ENCODE data around the gene RAB40C. TPM values are rescaled to one million over a fixed set of nuclear protein-coding genes. Genes with fewer than 3 reads are reported as not detected.

RAB40C gene
- total and polyA plus RNA-seq, 9 of the 15 experiments (the other 6 are each of a cell fraction or from before 2014, with no cell fraction given) = 0.17 to 23.4 (median 8.7) TPM

DNA sequence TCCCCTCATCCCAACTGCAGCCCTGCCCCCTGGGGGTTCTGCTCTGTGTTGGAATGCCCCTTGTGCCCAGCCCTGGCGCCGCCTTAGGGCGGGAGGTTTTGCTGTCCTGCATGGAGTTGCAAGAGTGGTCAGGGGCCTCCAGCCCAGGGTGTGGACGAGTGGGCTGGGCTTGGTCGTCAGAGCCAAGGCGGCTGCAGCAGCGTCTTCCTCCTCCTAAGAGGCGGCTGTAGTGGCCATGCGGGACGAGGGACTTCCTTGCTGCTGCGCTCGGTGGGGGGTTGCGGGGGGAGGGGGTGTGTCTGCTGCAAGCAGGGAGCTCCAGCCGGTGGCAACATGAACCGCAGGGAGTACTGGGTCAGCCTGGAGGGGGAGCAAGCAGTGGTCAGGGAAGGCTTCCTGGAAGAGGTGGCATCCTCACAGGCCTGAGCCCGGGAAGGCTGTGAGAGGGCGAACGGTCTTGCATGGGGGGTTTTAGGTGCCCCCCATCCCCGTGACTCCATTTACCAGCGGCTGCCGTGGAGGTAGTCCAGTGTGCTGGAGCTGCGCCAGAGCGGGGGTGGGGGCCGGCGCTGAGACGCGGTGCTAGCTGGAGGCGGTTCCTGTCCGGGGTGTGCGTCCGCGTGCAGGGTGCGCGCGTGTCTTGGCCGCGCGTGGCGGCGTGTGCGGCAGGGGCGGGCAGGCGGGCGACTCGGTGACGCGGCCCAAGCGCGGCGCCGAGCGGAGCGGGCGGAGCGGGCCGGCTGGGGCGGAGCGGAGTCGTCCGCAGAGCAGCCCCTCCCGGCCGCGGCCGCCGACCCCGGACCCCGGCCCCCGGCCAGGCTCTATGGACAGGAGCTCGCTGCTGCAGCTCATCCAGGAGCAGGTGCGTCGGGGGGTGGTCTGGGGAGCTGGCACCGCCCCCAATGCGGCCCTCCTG is 85.4 kb downstream of the RAB40C start, which contains the start of gene RHBDL1 (continued):
- TF ChIP-seq, protein P1, sequence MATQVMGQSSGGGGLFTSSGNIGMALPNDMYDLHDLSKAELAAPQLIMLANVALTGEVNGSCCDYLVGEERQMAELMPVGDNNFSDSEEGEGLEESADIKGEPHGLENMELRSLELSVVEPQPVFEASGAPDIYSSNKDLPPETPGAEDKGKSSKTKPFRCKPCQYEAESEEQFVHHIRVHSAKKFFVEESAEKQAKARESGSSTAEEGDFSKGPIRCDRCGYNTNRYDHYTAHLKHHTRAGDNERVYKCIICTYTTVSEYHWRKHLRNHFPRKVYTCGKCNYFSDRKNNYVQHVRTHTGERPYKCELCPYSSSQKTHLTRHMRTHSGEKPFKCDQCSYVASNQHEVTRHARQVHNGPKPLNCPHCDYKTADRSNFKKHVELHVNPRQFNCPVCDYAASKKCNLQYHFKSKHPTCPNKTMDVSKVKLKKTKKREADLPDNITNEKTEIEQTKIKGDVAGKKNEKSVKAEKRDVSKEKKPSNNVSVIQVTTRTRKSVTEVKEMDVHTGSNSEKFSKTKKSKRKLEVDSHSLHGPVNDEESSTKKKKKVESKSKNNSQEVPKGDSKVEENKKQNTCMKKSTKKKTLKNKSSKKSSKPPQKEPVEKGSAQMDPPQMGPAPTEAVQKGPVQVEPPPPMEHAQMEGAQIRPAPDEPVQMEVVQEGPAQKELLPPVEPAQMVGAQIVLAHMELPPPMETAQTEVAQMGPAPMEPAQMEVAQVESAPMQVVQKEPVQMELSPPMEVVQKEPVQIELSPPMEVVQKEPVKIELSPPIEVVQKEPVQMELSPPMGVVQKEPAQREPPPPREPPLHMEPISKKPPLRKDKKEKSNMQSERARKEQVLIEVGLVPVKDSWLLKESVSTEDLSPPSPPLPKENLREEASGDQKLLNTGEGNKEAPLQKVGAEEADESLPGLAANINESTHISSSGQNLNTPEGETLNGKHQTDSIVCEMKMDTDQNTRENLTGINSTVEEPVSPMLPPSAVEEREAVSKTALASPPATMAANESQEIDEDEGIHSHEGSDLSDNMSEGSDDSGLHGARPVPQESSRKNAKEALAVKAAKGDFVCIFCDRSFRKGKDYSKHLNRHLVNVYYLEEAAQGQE (IDR thresholded peaks at IDR 0.05; ENCODE audit: borderline replicate concordance) = peak; percentile 45
- TF ChIP-seq, protein P1 (CRISPR knock-in tag; IDR thresholded peaks at IDR 0.05; ENCODE audit: low read depth) = 0 out of 2 replicates have a peak, but pooled peaks have one; percentile 55
- TF ChIP-seq HLTF (IDR thresholded peaks at IDR 0.05) (peak; percentile 60; the same call in 1 of the 2 replicates), FUS (optimal IDR thresholded peaks at IDR 0.05; ENCODE audit: low read depth, low read length) (peak; percentile 33), XRCC5 (IDR thresholded peaks at IDR 0.05; ENCODE audit: low read depth, low read length) (peak; percentile 55; the same call in 1 of the 2 replicates), HIVEP1 (CRISPR knock-in tag; IDR thresholded peaks at IDR 0.05) (no peak), KLF1 (tag; IDR thresholded peaks at IDR 0.05) (no peak), HCFC1 (IDR thresholded peaks at IDR 0.05; ENCODE audit: low read depth, low read length) (no peak), XRCC3 (IDR thresholded peaks at IDR 0.05) (no peak), SRF (CRISPR knock-in tag; IDR thresholded peaks at IDR 0.05) (peak in 1 of 2 experiments; percentile 61; a peak in 1 of 4 replicates), THRAP3 (IDR thresholded peaks at IDR 0.05; ENCODE audit: borderline replicate concordance) (no peak), ZBTB7A (IDR thresholded peaks at IDR 0.05; ENCODE audit: borderline replicate concordance, control insufficient read depth, low read depth, low read length) (peak; percentile 89), CBX1 (IDR thresholded peaks at IDR 0.05; ENCODE audit: low read depth) (peak; percentile 89; the same call in 1 of the 2 replicates), ZEB2 (IDR thresholded peaks at IDR 0.05) (no peak), ETV1 (tag; conservative IDR thresholded peaks at IDR 0.05; ENCODE audit: low read depth) (peak; percentile 21; the same call in 1 of the 2 replicates), SOX6 (IDR thresholded peaks at IDR 0.05) (0 out of 2 replicates have a peak, but pooled peaks have one; percentile 19)
- TF ChIP-seq, protein P2, sequence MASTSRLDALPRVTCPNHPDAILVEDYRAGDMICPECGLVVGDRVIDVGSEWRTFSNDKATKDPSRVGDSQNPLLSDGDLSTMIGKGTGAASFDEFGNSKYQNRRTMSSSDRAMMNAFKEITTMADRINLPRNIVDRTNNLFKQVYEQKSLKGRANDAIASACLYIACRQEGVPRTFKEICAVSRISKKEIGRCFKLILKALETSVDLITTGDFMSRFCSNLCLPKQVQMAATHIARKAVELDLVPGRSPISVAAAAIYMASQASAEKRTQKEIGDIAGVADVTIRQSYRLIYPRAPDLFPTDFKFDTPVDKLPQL (IDR thresholded peaks at IDR 0.05; ENCODE audit: extremely low read depth, insufficient read length) = no peak
- TF ChIP-seq, protein P3, sequence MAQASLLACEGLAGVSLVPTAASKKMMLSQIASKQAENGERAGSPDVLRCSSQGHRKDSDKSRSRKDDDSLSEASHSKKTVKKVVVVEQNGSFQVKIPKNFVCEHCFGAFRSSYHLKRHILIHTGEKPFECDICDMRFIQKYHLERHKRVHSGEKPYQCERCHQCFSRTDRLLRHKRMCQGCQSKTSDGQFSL (CRISPR knock-in tag; IDR thresholded peaks at IDR 0.05) = peak; percentile 96
- TF ChIP-seq, protein P3 (tag; IDR thresholded peaks at IDR 0.05) = peak in 1 of 2 experiments; percentile 81; a peak in 2 of 4 replicates
